GM12878 (cell line): ENCODE results near the gene H1-8.

ENCODE experiments used
- EZH2 ChIP-seq: IDR thresholded peaks from 2 replicates; pipeline ENCODE4 v1.6.1; 2012; ENCODE audit warnings: low read depth, mild to moderate bottlenecking, control low read depth, inconsistent platforms, low read length, borderline replicate concordance; ENCODE audit not compliant: control insufficient read depth
- MAX ChIP-seq: IDR thresholded peaks from 2 replicates; pipeline ENCODE4 v1.6.1; 2012; ENCODE audit warnings: low read depth, low read length, improper control_type of control experiment
- SMAD5 ChIP-seq: IDR thresholded peaks from 2 replicates; pipeline ENCODE4 v1.6.1; 2016; ENCODE audit warnings: antibody characterized with exemption, low read depth
- TAF1 ChIP-seq: IDR thresholded peaks from 2 replicates; pipeline ENCODE4 v1.6.1; 2011; ENCODE audit warnings: mild to moderate bottlenecking, low read depth, low read length, borderline replicate concordance

DNA sequence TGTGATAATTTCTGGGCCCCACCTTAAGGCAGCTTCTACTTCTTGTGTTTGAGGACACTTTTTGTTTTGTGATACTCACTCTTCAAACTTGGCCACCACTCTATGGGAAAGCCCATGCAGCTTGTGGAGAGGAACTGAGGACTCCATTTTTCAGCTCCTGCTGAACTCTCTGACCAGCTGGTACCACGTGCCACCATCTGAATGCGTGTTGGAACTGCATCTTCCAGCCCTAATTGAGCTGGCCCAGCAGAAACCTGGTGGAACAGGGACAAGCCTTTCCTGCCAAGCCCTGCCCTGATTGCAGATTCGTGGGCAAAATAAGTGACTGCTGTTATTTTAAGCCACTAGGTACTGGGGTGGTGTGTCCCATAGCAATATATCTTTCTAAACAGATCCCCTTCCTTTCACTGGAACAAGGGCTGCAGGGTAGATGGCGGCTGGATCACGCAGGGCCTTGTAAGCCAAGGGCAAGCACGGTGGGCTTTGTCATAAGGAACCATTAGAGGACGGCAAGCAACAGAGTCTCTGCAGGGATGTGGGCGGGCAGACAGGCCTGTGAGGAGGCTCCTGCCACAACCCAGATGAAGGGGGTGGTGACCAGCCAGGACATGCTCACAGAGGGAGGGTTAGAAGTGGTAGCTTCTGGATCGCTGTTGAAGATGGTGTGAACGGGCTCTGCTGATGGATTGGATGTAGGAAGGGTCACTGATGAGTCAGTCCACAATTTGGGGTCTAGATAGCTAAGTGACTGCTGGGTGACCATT is 9.5 kb downstream of the H1-8 start:
- TF ChIP-seq EZH2 (no peak), SMAD5 (no peak), MAX (no peak), TAF1 (no peak)
